Upper lobe of right lung (tissue), 1 donor: ENCODE results near the gene PTPRN. TPM values are rescaled to one million over a fixed set of nuclear protein-coding genes. Genes with fewer than 3 reads are reported as not detected.
A peak's percentile ranks its signal among the peaks of the same experiment; 100 is the strongest.
"Not testable (repeated sequence)": the region's sequence is repeated elsewhere in the genome, so short reads cannot be mapped to it uniquely, and the experiment has no call there.

ENCODE experiments used
- ATAC-seq: fragments of 200-7000 bp; cut with Tn5 transposase; one replicate; pipeline ENCODE4 v1.9.1; 2020; ENCODE audit warnings: mild to moderate bottlenecking, moderate library complexity
- DNase-seq: peaks from one replicate; pipeline ENCODE4 v3.0.0-alpha.2; 2020
- H3K27ac ChIP-seq: fragments of 200-600 bp; one replicate; pipeline ENCODE4 v1.8.0; 2022
- H3K27me3 ChIP-seq: fragments of 200-600 bp; one replicate; pipeline ENCODE4 v1.8.0; 2022; ENCODE audit warnings: mild to moderate bottlenecking
- H3K36me3 ChIP-seq: fragments of 200-600 bp; one replicate; pipeline ENCODE4 v1.8.0; 2022
- H3K4me1 ChIP-seq: fragments of 200-600 bp; one replicate; pipeline ENCODE4 v1.8.0; 2022
- H3K4me3 ChIP-seq: fragments of 200-600 bp; one replicate; pipeline ENCODE4 v1.8.0; 2022; ENCODE audit warnings: mild to moderate bottlenecking
- H3K9me3 ChIP-seq: fragments of 200-600 bp; one replicate; pipeline ENCODE4 v1.8.0; 2022
- intact Hi-C: fragments of 100-400 bp; cut with DNase I; formaldehyde crosslinking; loops from one replicate; pipeline ENCODE4 v1.11.0; 2022
- total RNA-seq: library from RNA; stranded (reverse); fragmentation: NEBNext Ultra II Directional; extraction: Animal tissue kit (Norgen Biotek cat#: 25700); gene quantifications from one replicate; pipeline ENCODE4 v1.2.1, GENCODE V29; 2021
- TF ChIP-seq, protein P1 (sequence below): fragments of 200-600 bp; IDR thresholded peaks from one replicate; pipeline ENCODE4 v1.8.0; 2022; ENCODE audit warnings: antibody characterized with exemption
- donor health status: DM: no; HTN: yes; CAD: no; lungs with severe emphysema.

The PTPRN gene
- total RNA-seq, 1 donor from 2014 or later: not detected

DNA sequence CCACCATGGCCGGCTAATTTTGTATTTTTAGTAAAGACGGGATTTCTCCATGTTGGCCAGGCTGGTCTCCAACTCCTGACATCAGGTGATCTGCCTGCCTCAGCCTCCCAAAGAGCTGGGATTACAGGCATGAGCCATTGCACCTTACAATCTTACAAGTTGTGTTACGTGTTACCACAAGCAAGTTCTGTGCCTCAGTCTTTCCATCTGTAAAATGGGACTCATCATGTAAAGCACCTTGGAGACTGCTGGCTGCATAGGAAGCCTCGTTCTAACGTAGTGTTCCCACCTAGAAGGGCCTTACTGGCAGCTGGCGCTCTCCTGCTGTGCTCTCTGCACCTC is 20.0 kb downstream of the PTPRN start:
- H3K9me3 ChIP-seq: no peaks in the 10 kb centered on the region
- peaks cover 7% of the 10 kb centered on the region for H3K4me1 ChIP-seq
- peak; percentile 15 for DNase-seq
- H3K36me3 ChIP-seq: peaks cover 12% of the 10 kb centered on the region
- ATAC-seq: no peak
- TF ChIP-seq, protein P1, sequence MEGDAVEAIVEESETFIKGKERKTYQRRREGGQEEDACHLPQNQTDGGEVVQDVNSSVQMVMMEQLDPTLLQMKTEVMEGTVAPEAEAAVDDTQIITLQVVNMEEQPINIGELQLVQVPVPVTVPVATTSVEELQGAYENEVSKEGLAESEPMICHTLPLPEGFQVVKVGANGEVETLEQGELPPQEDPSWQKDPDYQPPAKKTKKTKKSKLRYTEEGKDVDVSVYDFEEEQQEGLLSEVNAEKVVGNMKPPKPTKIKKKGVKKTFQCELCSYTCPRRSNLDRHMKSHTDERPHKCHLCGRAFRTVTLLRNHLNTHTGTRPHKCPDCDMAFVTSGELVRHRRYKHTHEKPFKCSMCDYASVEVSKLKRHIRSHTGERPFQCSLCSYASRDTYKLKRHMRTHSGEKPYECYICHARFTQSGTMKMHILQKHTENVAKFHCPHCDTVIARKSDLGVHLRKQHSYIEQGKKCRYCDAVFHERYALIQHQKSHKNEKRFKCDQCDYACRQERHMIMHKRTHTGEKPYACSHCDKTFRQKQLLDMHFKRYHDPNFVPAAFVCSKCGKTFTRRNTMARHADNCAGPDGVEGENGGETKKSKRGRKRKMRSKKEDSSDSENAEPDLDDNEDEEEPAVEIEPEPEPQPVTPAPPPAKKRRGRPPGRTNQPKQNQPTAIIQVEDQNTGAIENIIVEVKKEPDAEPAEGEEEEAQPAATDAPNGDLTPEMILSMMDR: no peak
- H3K4me3 ChIP-seq: no peak overlapping the region
- H3K27ac ChIP-seq: no peak overlapping the region
- H3K27me3 ChIP-seq: no peaks in the 10 kb centered on the region
- intact Hi-C loops: no loop called here

DNA sequence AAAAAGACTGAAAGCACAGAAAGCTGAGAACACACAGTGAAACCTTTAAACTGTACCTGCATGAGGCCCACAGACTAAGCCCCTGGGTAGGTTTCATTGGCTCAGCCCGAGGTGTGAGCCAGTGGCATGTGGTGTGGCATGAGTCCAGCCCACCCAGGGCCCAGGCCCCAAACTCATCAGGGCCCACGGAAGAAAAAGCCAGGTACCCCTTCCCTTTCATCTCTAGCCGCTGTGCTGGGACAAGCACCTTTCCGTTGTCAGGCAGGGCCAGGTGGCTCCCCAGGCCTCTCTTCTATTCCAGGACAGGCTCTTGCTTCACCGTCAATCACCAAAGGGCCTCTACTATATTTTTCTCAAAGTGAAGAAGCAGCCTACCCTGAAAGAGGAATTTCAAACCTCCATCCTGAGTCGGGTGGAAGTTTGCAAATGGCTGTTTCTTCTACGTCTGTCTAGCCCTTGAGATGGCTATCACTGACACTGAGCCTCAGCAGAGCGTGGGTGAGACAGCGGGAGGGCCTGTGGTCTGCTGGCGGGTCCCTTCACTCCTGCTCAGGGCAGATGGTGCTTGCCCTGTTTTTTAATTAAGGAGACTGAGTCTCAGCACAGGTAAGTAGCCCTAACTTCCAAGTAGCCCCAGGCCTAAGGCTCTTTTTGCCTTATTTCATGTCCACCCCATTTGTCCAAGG is 21.5 kb downstream of the PTPRN start:
- Histone ChIP-seq H3K4me3 (no peak overlapping the region), H3K27me3 (no peaks in the 10 kb centered on the region), H3K27ac (no peak overlapping the region), H3K9me3 (no peaks in the 10 kb centered on the region), H3K4me1 (peaks cover 6% of the 10 kb centered on the region), H3K36me3 (peaks cover 27% of the 10 kb centered on the region)
- DNase-seq: peak; percentile 37
- intact Hi-C loops: no loop called here
- ATAC-seq: no peak
- TF ChIP-seq, protein P1: no peak

DNA sequence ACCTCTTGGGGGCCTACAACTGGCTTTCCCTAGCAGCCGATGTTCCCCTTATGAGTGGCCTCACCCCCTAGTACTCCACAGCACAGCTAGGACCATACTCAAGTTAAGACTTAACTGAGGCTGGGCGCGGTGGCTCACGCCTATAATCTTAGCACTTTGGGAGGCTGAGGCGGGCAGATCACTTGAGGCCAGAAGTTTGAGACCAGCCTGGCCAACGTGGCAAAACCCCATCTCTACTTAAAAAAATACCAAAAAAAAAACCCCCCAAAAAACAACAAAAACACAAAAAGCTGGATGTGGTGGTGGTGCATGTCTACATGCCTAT is 22.1 kb downstream of the PTPRN start:
- DNase-seq: peak; percentile 31
- ATAC-seq, H3K27ac ChIP-seq, H3K9me3 ChIP-seq, H3K4me3 ChIP-seq, H3K27me3 ChIP-seq, H3K4me1 ChIP-seq, intact Hi-C loops: not testable (repeated sequence)
- H3K36me3 ChIP-seq: peaks cover 33% of the 10 kb centered on the region

DNA sequence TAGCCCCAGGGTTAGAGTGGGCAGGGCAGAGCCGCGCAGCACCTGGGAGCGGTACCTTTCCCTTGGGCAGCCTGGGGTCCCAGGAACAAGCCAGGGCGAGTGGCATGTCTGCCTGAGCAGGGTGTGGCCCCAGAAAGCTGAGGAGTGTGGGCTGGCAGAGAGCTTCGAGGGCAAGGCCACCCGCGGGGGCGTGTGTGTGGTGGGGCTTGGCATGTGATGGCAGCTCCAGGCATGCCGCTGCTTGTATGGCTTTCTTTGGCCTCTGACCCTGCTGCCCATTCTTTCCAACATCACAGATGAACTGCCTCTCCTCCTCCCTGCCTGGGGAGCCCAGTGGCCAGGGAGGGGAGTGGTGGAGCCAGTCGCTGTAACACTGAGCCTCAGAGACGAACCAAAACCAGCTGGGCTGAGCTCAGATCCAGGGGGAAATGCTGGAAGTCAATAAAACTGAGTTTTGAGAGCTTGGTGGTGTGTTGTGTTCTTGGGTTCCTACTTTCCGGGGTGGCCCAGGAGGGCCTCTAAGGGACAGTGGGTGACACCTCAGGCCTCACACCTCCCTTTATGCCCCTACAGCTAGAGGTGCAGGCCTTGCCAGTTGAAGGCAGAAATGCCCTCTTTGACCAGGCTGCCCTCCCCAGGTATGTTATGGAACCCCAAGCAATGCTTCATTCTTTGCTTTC is 22.6 kb downstream of the PTPRN start:
- intact Hi-C loops: no loop called here
- ATAC-seq (peak; percentile 15), DNase-seq (peak; percentile 68)
- peaks cover 6% of the 10 kb centered on the region for H3K4me1 ChIP-seq
- TF ChIP-seq, protein P1: no peak
- peaks cover 38% of the 10 kb centered on the region for H3K36me3 ChIP-seq
- no peaks in the 10 kb centered on the region for H3K27me3 ChIP-seq
- H3K27ac ChIP-seq: no peak overlapping the region
- H3K4me3 ChIP-seq: no peak overlapping the region
- no peaks in the 10 kb centered on the region for H3K9me3 ChIP-seq

DNA sequence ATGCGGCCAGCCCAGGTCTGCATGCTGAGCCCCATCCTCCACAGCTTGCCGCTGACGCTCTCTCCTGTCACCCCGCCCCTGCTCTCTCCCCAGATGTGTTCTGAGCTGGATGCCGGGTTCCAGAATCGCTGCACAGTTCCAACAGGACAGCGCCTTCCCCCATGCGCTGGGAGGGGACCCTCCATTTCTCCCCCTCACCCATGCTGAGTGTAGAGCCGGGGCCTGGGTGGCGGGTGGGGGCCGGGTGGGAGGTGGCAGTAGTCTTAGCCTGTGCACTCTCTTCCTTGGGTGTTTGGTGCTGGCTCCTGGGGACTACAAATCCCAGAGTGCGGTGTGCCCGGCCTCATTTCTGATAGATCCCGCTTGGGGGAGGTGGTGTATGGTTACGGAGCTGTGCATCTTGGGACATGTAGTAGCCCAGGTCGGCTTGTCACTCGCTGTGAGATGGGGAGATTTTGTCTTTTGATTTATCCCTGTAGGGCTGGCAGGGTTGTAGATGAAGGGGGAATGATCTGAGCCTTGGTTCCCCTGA is 23.2 kb downstream of the PTPRN start:
- TF ChIP-seq, protein P1: no peak
- no peak overlapping the region for H3K4me3 ChIP-seq
- peaks cover 44% of the 10 kb centered on the region for H3K36me3 ChIP-seq
- H3K9me3 ChIP-seq: no peaks in the 10 kb centered on the region
- intact Hi-C loops: no loop called here
- DNase-seq: peak; percentile 40
- ATAC-seq: no peak
- H3K27me3 ChIP-seq: no peaks in the 10 kb centered on the region
- H3K4me1 ChIP-seq: peaks cover 6% of the 10 kb centered on the region
- H3K27ac ChIP-seq: no peak overlapping the region

DNA sequence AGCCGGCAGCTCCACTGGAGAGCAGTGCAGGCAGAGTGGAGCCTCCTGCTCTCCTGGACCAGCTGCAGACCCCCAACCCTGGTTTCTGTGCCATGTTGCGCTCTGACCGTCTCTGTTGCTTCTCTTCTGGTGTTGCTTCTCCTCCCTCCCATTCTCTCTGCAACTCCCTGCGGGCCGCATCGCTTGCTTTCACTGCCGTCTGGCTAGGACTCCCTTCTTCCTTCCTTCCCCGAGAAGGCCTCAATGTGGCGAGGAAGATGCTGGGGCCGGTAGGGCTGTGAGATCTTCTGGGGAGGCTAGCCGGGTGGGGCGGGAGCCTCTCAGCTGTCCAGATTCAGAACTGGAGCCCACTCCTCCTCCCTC is 23.8 kb downstream of the PTPRN start:
- peaks cover 51% of the 10 kb centered on the region for H3K36me3 ChIP-seq
- intact Hi-C loops: no loop called here
- H3K27ac ChIP-seq: no peak overlapping the region
- DNase-seq: peak; percentile 52
- ATAC-seq: no peak
- H3K4me1 ChIP-seq: peaks cover 10% of the 10 kb centered on the region
- TF ChIP-seq, protein P1: no peak
- H3K9me3 ChIP-seq: no peaks in the 10 kb centered on the region
- no peaks in the 10 kb centered on the region for H3K27me3 ChIP-seq
- H3K4me3 ChIP-seq: no peak overlapping the region
